ENCODE results near the gene CFAP157.

Gene CFAP157

GRCh38 chr9:127720031-127720864 is 13.5 kb downstream of the CFAP157 start:
- Histone ChIP-seq H3K36me3 (ENCODE audit: control insufficient read depth, low read depth, low read length) (no peaks in the 10 kb centered on the region), H3K9ac (ENCODE audit: low read length) (no peak overlapping the region), H3K27ac (ENCODE audit: low read length) (no peak overlapping the region), H3K9me3 (ENCODE audit: control insufficient read depth, low read depth, low read length) (no peaks in the 10 kb centered on the region), H3K4me3 (ENCODE audit: low read length) (no peak overlapping the region), H3K27me3 (ENCODE audit: control insufficient read depth, insufficient read depth, low read length) (no peaks in the 10 kb centered on the region), H3K4me1 (ENCODE audit: control insufficient read depth, low read depth, low read length) (peaks cover 8% of the 10 kb centered on the region)

GRCh38 chr9:127720865-127721227 is 14.1 kb downstream of the CFAP157 start:
- Histone ChIP-seq H3K27ac (ENCODE audit: low read length) (no peak overlapping the region), H3K9me3 (ENCODE audit: control insufficient read depth, low read depth, low read length) (no peaks in the 10 kb centered on the region), H3K4me3 (ENCODE audit: low read length) (no peak overlapping the region), H3K4me1 (ENCODE audit: control insufficient read depth, low read depth, low read length) (peaks cover 8% of the 10 kb centered on the region), H3K36me3 (ENCODE audit: control insufficient read depth, low read depth, low read length) (no peaks in the 10 kb centered on the region), H3K9ac (ENCODE audit: low read length) (no peak overlapping the region), H3K27me3 (ENCODE audit: control insufficient read depth, insufficient read depth, low read length) (no peaks in the 10 kb centered on the region)

- Histone ChIP-seq H3K4me1 (ENCODE audit: control insufficient read depth, low read depth, low read length) (peaks cover 3% of the 10 kb centered on the region), H3K9ac (ENCODE audit: low read length) (no peak overlapping the region), H3K36me3 (ENCODE audit: control insufficient read depth, low read depth, low read length) (no peaks in the 10 kb centered on the region), H3K9me3 (ENCODE audit: control insufficient read depth, low read depth, low read length) (no peaks in the 10 kb centered on the region), H3K27me3 (ENCODE audit: control insufficient read depth, insufficient read depth, low read length) (no peaks in the 10 kb centered on the region), H3K4me3 (ENCODE audit: low read length) (no peak overlapping the region), H3K27ac (ENCODE audit: low read length) (no peak overlapping the region)
Observed at GRCh38 chr9:127721391-127721821, 14.6 kb downstream of the CFAP157 start.

- Histone ChIP-seq H3K4me1 (ENCODE audit: control insufficient read depth, low read depth, low read length) (peaks cover 3% of the 10 kb centered on the region), H3K9me3 (ENCODE audit: control insufficient read depth, low read depth, low read length) (no peaks in the 10 kb centered on the region), H3K9ac (ENCODE audit: low read length) (no peak overlapping the region), H3K4me3 (ENCODE audit: low read length) (no peak overlapping the region), H3K27me3 (ENCODE audit: control insufficient read depth, insufficient read depth, low read length) (no peaks in the 10 kb centered on the region), H3K27ac (ENCODE audit: low read length) (no peak overlapping the region), H3K36me3 (ENCODE audit: control insufficient read depth, low read depth, low read length) (no peaks in the 10 kb centered on the region)
Observed at GRCh38 chr9:127722055-127722745, 15.4 kb downstream of the CFAP157 start.

- H3K27me3 ChIP-seq (ENCODE audit: control insufficient read depth, insufficient read depth, low read length): no peaks in the 10 kb centered on the region
- H3K27ac ChIP-seq (ENCODE audit: low read length): no peak overlapping the region
- H3K9me3 ChIP-seq (ENCODE audit: control insufficient read depth, low read depth, low read length): no peaks in the 10 kb centered on the region
- H3K36me3 ChIP-seq (ENCODE audit: control insufficient read depth, low read depth, low read length): no peaks in the 10 kb centered on the region
- H3K4me1 ChIP-seq (ENCODE audit: control insufficient read depth, low read depth, low read length): peaks cover 3% of the 10 kb centered on the region
- no peak overlapping the region for H3K9ac ChIP-seq (ENCODE audit: low read length)
- no peak overlapping the region for H3K4me3 ChIP-seq (ENCODE audit: low read length)
Observed at GRCh38 chr9:127723013-127723412, 16.2 kb downstream of the CFAP157 start.

GRCh38 chr9:127723444-127723843 is 16.7 kb downstream of the CFAP157 start:
- Histone ChIP-seq H3K27ac (ENCODE audit: low read length) (no peak overlapping the region), H3K9me3 (ENCODE audit: control insufficient read depth, low read depth, low read length) (no peaks in the 10 kb centered on the region), H3K4me1 (ENCODE audit: control insufficient read depth, low read depth, low read length) (peaks cover 3% of the 10 kb centered on the region), H3K27me3 (ENCODE audit: control insufficient read depth, insufficient read depth, low read length) (no peaks in the 10 kb centered on the region), H3K36me3 (ENCODE audit: control insufficient read depth, low read depth, low read length) (no peaks in the 10 kb centered on the region), H3K9ac (ENCODE audit: low read length) (no peak overlapping the region), H3K4me3 (ENCODE audit: low read length) (no peak overlapping the region)

GRCh38 chr9:127724012-127724411 is 17.2 kb downstream of the CFAP157 start:
- Histone ChIP-seq H3K4me1 (ENCODE audit: control insufficient read depth, low read depth, low read length) (peaks cover 3% of the 10 kb centered on the region), H3K9ac (ENCODE audit: low read length) (no peak overlapping the region), H3K36me3 (ENCODE audit: control insufficient read depth, low read depth, low read length) (no peaks in the 10 kb centered on the region), H3K27me3 (ENCODE audit: control insufficient read depth, insufficient read depth, low read length) (no peaks in the 10 kb centered on the region), H3K4me3 (ENCODE audit: low read length) (no peak overlapping the region), H3K27ac (ENCODE audit: low read length) (no peak overlapping the region), H3K9me3 (ENCODE audit: control insufficient read depth, low read depth, low read length) (no peaks in the 10 kb centered on the region)

GRCh38 chr9:127726871-127727270 is 20.1 kb downstream of the CFAP157 start:
- no peaks in the 10 kb centered on the region for H3K4me1 ChIP-seq (ENCODE audit: control insufficient read depth, low read depth, low read length)
- no peak overlapping the region for H3K9ac ChIP-seq (ENCODE audit: low read length)
- H3K4me3 ChIP-seq (ENCODE audit: low read length): no peak overlapping the region

GRCh38 chr9:127728808-127729207 is 22.0 kb downstream of the CFAP157 start:
- H3K27ac ChIP-seq (ENCODE audit: low read length): no peak overlapping the region
- H3K9ac ChIP-seq (ENCODE audit: low read length): no peak overlapping the region

More at GRCh38 chr9:127726871-127727270, 20.1 kb downstream of the CFAP157 start:
- Histone ChIP-seq H3K9me3 (ENCODE audit: control insufficient read depth, low read depth, low read length) (no peaks in the 10 kb centered on the region), H3K36me3 (ENCODE audit: control insufficient read depth, low read depth, low read length) (no peaks in the 10 kb centered on the region), H3K27ac (ENCODE audit: low read length) (no peak overlapping the region), H3K27me3 (ENCODE audit: control insufficient read depth, insufficient read depth, low read length) (no peaks in the 10 kb centered on the region)

GRCh38 chr9:127729522-127730256 is 22.9 kb downstream of the CFAP157 start:
- no peaks in the 10 kb centered on the region for H3K9me3 ChIP-seq (ENCODE audit: control insufficient read depth, low read depth, low read length)
- no peaks in the 10 kb centered on the region for H3K27me3 ChIP-seq (ENCODE audit: control insufficient read depth, insufficient read depth, low read length)
- peaks cover 3% of the 10 kb centered on the region for H3K4me1 ChIP-seq (ENCODE audit: control insufficient read depth, low read depth, low read length)
- no peaks in the 10 kb centered on the region for H3K36me3 ChIP-seq (ENCODE audit: control insufficient read depth, low read depth, low read length)
- H3K4me3 ChIP-seq (ENCODE audit: low read length): no peak overlapping the region
- no peak overlapping the region for H3K27ac ChIP-seq (ENCODE audit: low read length)
- H3K9ac ChIP-seq (ENCODE audit: low read length): no peak overlapping the region

More at GRCh38 chr9:127728808-127729207, 22.0 kb downstream of the CFAP157 start:
- Histone ChIP-seq H3K27me3 (ENCODE audit: control insufficient read depth, insufficient read depth, low read length) (no peaks in the 10 kb centered on the region), H3K4me3 (ENCODE audit: low read length) (no peak overlapping the region), H3K9me3 (ENCODE audit: control insufficient read depth, low read depth, low read length) (no peaks in the 10 kb centered on the region), H3K4me1 (ENCODE audit: control insufficient read depth, low read depth, low read length) (no peaks in the 10 kb centered on the region), H3K36me3 (ENCODE audit: control insufficient read depth, low read depth, low read length) (no peaks in the 10 kb centered on the region)

GRCh38 chr9:127730262-127730661 is 23.5 kb downstream of the CFAP157 start:
- no peaks in the 10 kb centered on the region for H3K9me3 ChIP-seq (ENCODE audit: control insufficient read depth, low read depth, low read length)
- H3K27me3 ChIP-seq (ENCODE audit: control insufficient read depth, insufficient read depth, low read length): no peaks in the 10 kb centered on the region
- no peak overlapping the region for H3K9ac ChIP-seq (ENCODE audit: low read length)
- no peak overlapping the region for H3K27ac ChIP-seq (ENCODE audit: low read length)
- H3K4me1 ChIP-seq (ENCODE audit: control insufficient read depth, low read depth, low read length): peaks cover 3% of the 10 kb centered on the region
- no peaks in the 10 kb centered on the region for H3K36me3 ChIP-seq (ENCODE audit: control insufficient read depth, low read depth, low read length)
- H3K4me3 ChIP-seq (ENCODE audit: low read length): no peak overlapping the region

Data from iPS-18a (cell line).